Astrocyte (in vitro differentiated cells and primary cell): ENCODE results near the gene C19orf25. TPM values are rescaled to one million over a fixed set of nuclear protein-coding genes. Genes with fewer than 3 reads are reported as not detected.

Experiments
- DNase-seq: peaks from one replicate; pipeline ENCODE4 v3.0.0-alpha.2; 2010; ENCODE audit warnings: low read depth
- FAIRE-seq: peaks from 2 replicates; lab custom pipeline; 2011; peaks lifted over from hg19 to GRCh38; lab: Jason Lieb, UNC
- H2AFZ ChIP-seq: 2 replicates; pipeline ENCODE4 v1.6.0; 2012; ENCODE audit warnings: low read depth, low read length, inconsistent platforms
- H3K27ac ChIP-seq: 2 replicates; pipeline ENCODE4 v1.5.1; 2011; ENCODE audit warnings: low read depth, low read length, inconsistent platforms
- H3K27me3 ChIP-seq: 2 replicates; pipeline ENCODE4 v1.6.0; 2011; ENCODE audit warnings: low read length, inconsistent platforms; ENCODE audit not compliant: insufficient read depth
- H3K36me3 ChIP-seq: 2 replicates; pipeline ENCODE4 v1.5.1; 2011; ENCODE audit warnings: low read length, inconsistent platforms; ENCODE audit not compliant: insufficient read depth
- H3K4me1 ChIP-seq: 2 replicates; pipeline ENCODE4 v1.5.1; 2011; ENCODE audit warnings: low read length, inconsistent platforms; ENCODE audit not compliant: insufficient read depth
- H3K4me2 ChIP-seq: 2 replicates; pipeline ENCODE4 v1.6.0; 2012; ENCODE audit warnings: low read length, inconsistent platforms
- H3K4me3 ChIP-seq: 2 replicates; pipeline ENCODE4 v1.5.1; 2011; ENCODE audit warnings: low read depth, mild to moderate bottlenecking, low read length, inconsistent platforms; ENCODE audit not compliant: insufficient read depth
- H3K79me2 ChIP-seq: 2 replicates; pipeline ENCODE4 v1.6.0; 2012; ENCODE audit warnings: mild to moderate bottlenecking, low read length, inconsistent platforms; ENCODE audit not compliant: insufficient read depth
- H3K9ac ChIP-seq: 2 replicates; pipeline ENCODE4 v1.6.0; 2012; ENCODE audit warnings: mild to moderate bottlenecking, low read length, inconsistent platforms
- H3K9me3 ChIP-seq: 2 replicates; pipeline ENCODE4 v1.5.1; 2012; ENCODE audit warnings: low read depth, mild to moderate bottlenecking, low read length, inconsistent platforms; ENCODE audit not compliant: insufficient read depth
- H4K20me1 ChIP-seq: 2 replicates; pipeline ENCODE4 v1.6.0; 2012; ENCODE audit warnings: low read length, inconsistent platforms; ENCODE audit not compliant: insufficient read depth
- H3K27ac Mint-ChIP-seq: one replicate; pipeline ENCODE4 v1.8.0; 2021; ENCODE audit warnings: mild to moderate bottlenecking, mixed read lengths; ENCODE audit not compliant: unreplicated experiment
- H3K27me3 Mint-ChIP-seq: one replicate; pipeline ENCODE4 v1.8.0; 2021; ENCODE audit warnings: low read depth, mixed read lengths; ENCODE audit not compliant: unreplicated experiment
- H3K36me3 Mint-ChIP-seq: one replicate; pipeline ENCODE4 v1.8.0; 2021; ENCODE audit warnings: low read depth, mixed read lengths; ENCODE audit not compliant: unreplicated experiment
- H3K4me1 Mint-ChIP-seq: one replicate; pipeline ENCODE4 v1.8.0; 2021; ENCODE audit warnings: low read depth, mixed read lengths; ENCODE audit not compliant: unreplicated experiment
- H3K4me3 Mint-ChIP-seq: one replicate; pipeline ENCODE4 v1.8.0; 2021; ENCODE audit warnings: mild to moderate bottlenecking, moderate library complexity, mixed read lengths; ENCODE audit not compliant: unreplicated experiment
- H3K9me3 Mint-ChIP-seq: one replicate; pipeline ENCODE4 v1.8.0; 2021; ENCODE audit warnings: mild to moderate bottlenecking, mixed read lengths; ENCODE audit not compliant: unreplicated experiment
- CTCF ChIP-seq: IDR thresholded peaks from 2 replicates; pipeline ENCODE4 v1.5.1; 2011; ENCODE audit warnings: low read depth, mild to moderate bottlenecking, inconsistent platforms, low read length, moderate library complexity; ENCODE audit not compliant: insufficient read depth
- EZH2 ChIP-seq: IDR thresholded peaks from 2 replicates; pipeline ENCODE4 v1.6.1; 2012; ENCODE audit warnings: mild to moderate bottlenecking, low read length, inconsistent platforms; ENCODE audit not compliant: insufficient read depth
- total RNA-seq: library from RNA; stranded (reverse); gene quantifications from 2 replicates; pipeline ENCODE4 v1.2.1, GENCODE V29; 2021

Gene C19orf25
- total RNA-seq, 1 donor from 2014 or later = 32.4 TPM

GRCh38 chr19:1428738-1429391 lies 50.1 kb downstream of the C19orf25 start:
- no peak overlapping the region for H3K27ac ChIP-seq
- peaks cover 10% of the 10 kb centered on the region for H3K4me1 ChIP-seq
- H3K4me1 Mint-ChIP-seq = no peaks in the 10 kb centered on the region
- no peaks in the 10 kb centered on the region for H3K9me3 ChIP-seq
- no peak overlapping the region for H3K9ac ChIP-seq
- peaks cover 68% of the 10 kb centered on the region for H3K79me2 ChIP-seq
- H2AFZ ChIP-seq = no peak overlapping the region
- H3K4me3 Mint-ChIP-seq = no peak overlapping the region
- no peak for DNase-seq
- no peak overlapping the region for H3K4me2 ChIP-seq
- H3K27ac Mint-ChIP-seq = no peak overlapping the region
- no peak for FAIRE-seq
- H3K36me3 Mint-ChIP-seq = peaks cover 6% of the 10 kb centered on the region
- H3K27me3 Mint-ChIP-seq = no peaks in the 10 kb centered on the region
- H3K27me3 ChIP-seq = no peaks in the 10 kb centered on the region
- peaks cover 7% of the 10 kb centered on the region for H3K36me3 ChIP-seq
- no peaks in the 10 kb centered on the region for H3K9me3 Mint-ChIP-seq
- TF ChIP-seq EZH2 = no peak
- H4K20me1 ChIP-seq = peaks cover 57% of the 10 kb centered on the region
- no peak overlapping the region for H3K4me3 ChIP-seq

- peaks cover 78% of the 10 kb centered on the region for H3K79me2 ChIP-seq
- DNase-seq = no peak
Measured at GRCh38 chr19:1427221-1427920, 51.6 kb downstream of the C19orf25 start.

GRCh38 chr19:1426736-1427135 lies 52.3 kb downstream of the C19orf25 start:
- no peak overlapping the region for H3K27ac ChIP-seq

More at GRCh38 chr19:1427221-1427920, 51.6 kb downstream of the C19orf25 start:
- Histone ChIP-seq H3K4me2 (no peak overlapping the region), H3K9me3 (no peaks in the 10 kb centered on the region), H3K4me3 (no peak overlapping the region), H3K27me3 (no peaks in the 10 kb centered on the region), H3K9ac (no peak overlapping the region), H4K20me1 (peaks cover 58% of the 10 kb centered on the region), H2AFZ (no peak overlapping the region), H3K27ac (no peak overlapping the region), H3K4me1 (peaks cover 10% of the 10 kb centered on the region), H3K36me3 (peaks cover 11% of the 10 kb centered on the region)
- TF ChIP-seq CTCF (no peak), EZH2 (no peak)
- Mint-ChIP-seq H3K27me3 (no peaks in the 10 kb centered on the region), H3K9me3 (no peaks in the 10 kb centered on the region), H3K4me3 (no peak overlapping the region), H3K27ac (no peak overlapping the region), H3K4me1 (no peaks in the 10 kb centered on the region), H3K36me3 (peaks cover 3% of the 10 kb centered on the region)
- FAIRE-seq = no peak

More at GRCh38 chr19:1426736-1427135, 52.3 kb downstream of the C19orf25 start:
- Mint-ChIP-seq H3K27me3 (no peaks in the 10 kb centered on the region), H3K36me3 (peaks cover 3% of the 10 kb centered on the region), H3K9me3 (no peaks in the 10 kb centered on the region), H3K4me3 (no peak overlapping the region), H3K27ac (no peak overlapping the region), H3K4me1 (no peaks in the 10 kb centered on the region)
- no peaks in the 10 kb centered on the region for H3K9me3 ChIP-seq
- no peak overlapping the region for H3K4me3 ChIP-seq
- H3K9ac ChIP-seq = no peak overlapping the region
- H2AFZ ChIP-seq = no peak overlapping the region
- H3K4me2 ChIP-seq = no peak overlapping the region
- no peak for FAIRE-seq
- H3K36me3 ChIP-seq = peaks cover 12% of the 10 kb centered on the region
- peaks cover 78% of the 10 kb centered on the region for H3K79me2 ChIP-seq
- H4K20me1 ChIP-seq = peaks cover 62% of the 10 kb centered on the region
- TF ChIP-seq CTCF (no peak), EZH2 (no peak)
- no peaks in the 10 kb centered on the region for H3K27me3 ChIP-seq
- H3K4me1 ChIP-seq = peaks cover 10% of the 10 kb centered on the region
- no peak for DNase-seq
